HepG2 (cell line): ENCODE results near the gene FOXS1. TPM values are rescaled to one million over a fixed set of nuclear protein-coding genes. Genes with fewer than 3 reads are reported as not detected.
A peak's percentile ranks its signal among the peaks of the same experiment; 100 is the strongest.
"Not testable (repeated sequence)": the region's sequence is repeated elsewhere in the genome, so short reads cannot be mapped to it uniquely, and the experiment has no call there.

ENCODE experiments used
- ATAC-seq: fragments of 200-7000 bp; cut with Tn5 transposase; 3 replicates; pipeline ENCODE4 v1.9.1; 2020; ENCODE audit warnings: mild to moderate bottlenecking, moderate library complexity
- BruUV-seq: library from RNA; stranded (reverse); fragments of 400-500 nt; replicated peaks from 2 replicates; lab custom pipeline; 2021; lab: Mats Ljungman, UMichigan
- CTCF ChIA-PET: fragments of 300-600 bp; formaldehyde crosslinking; extraction: SDS; loops from one replicate; lab custom pipeline; 2021; ENCODE audit warnings: low total read pairs, inconsistent platforms, low intra/inter-chr PET ratio; lab: Yijun Ruan, JAX
- POLR2A ChIA-PET: fragments of 350-600 bp; sonication (Branson Sonifier 250); formaldehyde crosslinking; loops from one replicate; lab custom pipeline; 2020; ENCODE audit warnings: antibody characterized with exemption, inconsistent platforms; lab: Yijun Ruan, JAX
- DNase-seq: peaks from one replicate; pipeline ENCODE4 v3.0.0-alpha.2; 2015; ENCODE audit warnings: low spot score
- FAIRE-seq: peaks from 3 replicates; lab custom pipeline; 2011; peaks lifted over from hg19 to GRCh38; lab: Jason Lieb, UNC
- H2AFZ ChIP-seq: one replicate; pipeline ENCODE4 v1.6.1; 2011; ENCODE audit warnings: low read length, inconsistent platforms
- H3K27ac ChIP-seq: fragments of 300-600 bp; 3 replicates; pipeline ENCODE4 v1.8.0; 2011; ENCODE audit warnings: mixed run types, mild to moderate bottlenecking, mixed read lengths, low read length, inconsistent platforms; ENCODE audit not compliant: insufficient read depth; ENCODE audit errors: extremely low read length
- H3K27me3 ChIP-seq, 2 experiments: fragments of 200-600 bp in 1 of 2; 2 replicates in 1 of 2; 3 replicates in 1 of 2; pipeline versions ENCODE4 v1.6.0 to v1.8.0; 2011; ENCODE audit warnings: low read length in 2 of 2, mild to moderate bottlenecking in 2 of 2, moderate library complexity in 2 of 2, inconsistent platforms in 1 of 2; ENCODE audit not compliant: insufficient read depth in 2 of 2, control insufficient read depth in 1 of 2
- H3K36me3 ChIP-seq, 2 experiments: fragments of 200-600 bp in 1 of 2; replicated peaks in 1 of 2; 2 replicates in 1 of 2; 3 replicates in 1 of 2; pipeline versions ENCODE4 v1.5.1 to v1.8.0; 2011; ENCODE audit warnings: low read length in 2 of 2, inconsistent platforms in 1 of 2; ENCODE audit not compliant: insufficient read depth in 2 of 2, control insufficient read depth in 1 of 2
- H3K4me1 ChIP-seq: 2 replicates; pipeline ENCODE4 v1.5.1; 2012; ENCODE audit warnings: low read length, inconsistent platforms; ENCODE audit not compliant: insufficient read depth
- H3K4me2 ChIP-seq: 2 replicates; pipeline ENCODE4 v1.6.0; 2011; ENCODE audit warnings: low read depth, low read length, inconsistent platforms
- H3K4me3 ChIP-seq, 3 experiments: fragments of 200-600 bp in 1 of 3; sonication (generic), shearing (Covaris generic) in 1 of 3; replicated peaks in 1 of 3; 2 replicates each; pipeline ENCODE4 v1.5.1; 2011 to 2016; ENCODE audit warnings: low read length in 3 of 3, inconsistent platforms in 2 of 3, low read depth in 2 of 3, mild to moderate bottlenecking in 2 of 3, control low read depth in 1 of 3, mixed read lengths in 1 of 3; ENCODE audit not compliant: insufficient read depth in 1 of 3
- H3K79me2 ChIP-seq: one replicate; pipeline ENCODE4 v1.6.1; 2011; ENCODE audit warnings: low read length, inconsistent platforms; ENCODE audit not compliant: insufficient read depth
- H3K9ac ChIP-seq: 2 replicates; pipeline ENCODE4 v1.6.0; 2011; ENCODE audit warnings: mild to moderate bottlenecking, low read depth, low read length, inconsistent platforms; ENCODE audit not compliant: insufficient read depth
- H3K9me3 ChIP-seq: 2 replicates; pipeline ENCODE4 v1.5.1; 2012; ENCODE audit warnings: mild to moderate bottlenecking, low read length
- H4K20me1 ChIP-seq: 2 replicates; pipeline ENCODE4 v1.6.0; 2011; ENCODE audit warnings: inconsistent platforms, mild to moderate bottlenecking, low read length, moderate library complexity; ENCODE audit not compliant: insufficient read depth
- CEBPB ChIP-seq: IDR thresholded peaks from 2 replicates; pipeline ENCODE4 v1.6.1; 2011; ENCODE audit warnings: low read depth, low read length, improper control_type of control experiment, borderline replicate concordance
- CREM ChIP-seq, 2 experiments: sonication (generic) in 1 of 2; formaldehyde crosslinking in 1 of 2; IDR thresholded peaks; 2 replicates each; pipeline versions ENCODE4 v1.4.0 to v1.6.1; 2016 to 2020; ENCODE audit warnings: antibody characterized with exemption in 1 of 2, mild to moderate bottlenecking in 1 of 2, missing genetic modification reagents in 1 of 2
- EP300 ChIP-seq, 3 experiments: sonication (generic) in 1 of 3; formaldehyde crosslinking in 1 of 3; IDR thresholded peaks; 2 replicates each; pipeline versions ENCODE4 v1.5.1 to v1.6.1; 2011 to 2020; ENCODE audit warnings: low read depth in 2 of 3, low read length in 2 of 3, borderline replicate concordance in 1 of 3, improper control_type of control experiment in 1 of 3, mild to moderate bottlenecking in 1 of 3, missing genetic modification reagents in 1 of 3, moderate library complexity in 1 of 3
- REPIN1 ChIP-seq: sonication (generic); formaldehyde crosslinking; IDR thresholded peaks from 2 replicates; pipeline ENCODE4 v1.8.0; 2022; ENCODE audit warnings: missing genetic modification reagents, low read depth, mild to moderate bottlenecking, borderline replicate concordance
- ZNF629 ChIP-seq: sonication (generic); formaldehyde crosslinking; conservative IDR thresholded peaks from 2 replicates; pipeline ENCODE4 v1.5.0; 2020; ENCODE audit warnings: missing genetic modification reagents
- ZNF652 ChIP-seq: IDR thresholded peaks from 2 replicates; pipeline ENCODE4 v1.6.1; 2016; ENCODE audit warnings: low read depth, borderline replicate concordance
- ZNF768 ChIP-seq: sonication (generic); formaldehyde crosslinking; IDR thresholded peaks from 2 replicates; pipeline ENCODE4 v1.4.0; 2020; ENCODE audit warnings: missing genetic modification reagents
- WGBS: methylation state at CpG from one replicate; pipeline ENCODE4 v1.1.6; 2017; ENCODE audit warnings: low lambda C conversion rate; 5-methylcytosine and 5-hydroxymethylcytosine counted together
- in situ Hi-C: cut with HindIII; loops from 2 replicates; pipeline ENCODE4 v1.10.0; 2017; ENCODE audit warnings: low pct_unique_long_range_greater_than_20kb; ENCODE audit not compliant: extremely low pct_ligation_motif_present
- intact Hi-C: fragments of 100-400 bp; cut with micrococcal nuclease; formaldehyde crosslinking; loops from one replicate; pipeline ENCODE4 v1.10.0; 2022; ENCODE audit not compliant: unreplicated experiment
- polyA plus RNA-seq, 8 experiments: library from polyadenylated mRNA; depleted of rRNA in 3 of 8; stranded (reverse) in 7 of 8; unstranded in 1 of 8; fragments of >200 nt; fragmentation: Illumina TruSeq in 4 of 8; extraction: Trizol in 4 of 8; gene quantifications; 2 replicates each; pipeline versions ENCODE4 v1.2.1 to v1.2.3, GENCODE V29; 2011 to 2016; ENCODE audit warnings: low read depth in 4 of 8, missing spikeins in 1 of 8, mixed read lengths in 1 of 8; ENCODE audit not compliant: insufficient read depth in 1 of 8
- total RNA-seq, 5 experiments: library from RNA; depleted of rRNA; stranded (reverse); fragments of >200 nt; fragmentation: Illumina TruSeq; extraction: Trizol; gene quantifications; 2 replicates each; pipeline ENCODE4 v1.2.3, GENCODE V29; 2016; ENCODE audit warnings: low read depth in 1 of 5
- TF ChIP-seq, protein P1 (sequence below): sonication (generic); formaldehyde crosslinking; IDR thresholded peaks from 2 replicates; pipeline ENCODE4 v1.4.0; 2020; ENCODE audit warnings: mild to moderate bottlenecking, missing genetic modification reagents

FOXS1 gene
- total and polyA plus RNA-seq, 2 of the 13 experiments (the other 11 are each of a cell fraction or from before 2014, with no cell fraction given) = not detected

DNA sequence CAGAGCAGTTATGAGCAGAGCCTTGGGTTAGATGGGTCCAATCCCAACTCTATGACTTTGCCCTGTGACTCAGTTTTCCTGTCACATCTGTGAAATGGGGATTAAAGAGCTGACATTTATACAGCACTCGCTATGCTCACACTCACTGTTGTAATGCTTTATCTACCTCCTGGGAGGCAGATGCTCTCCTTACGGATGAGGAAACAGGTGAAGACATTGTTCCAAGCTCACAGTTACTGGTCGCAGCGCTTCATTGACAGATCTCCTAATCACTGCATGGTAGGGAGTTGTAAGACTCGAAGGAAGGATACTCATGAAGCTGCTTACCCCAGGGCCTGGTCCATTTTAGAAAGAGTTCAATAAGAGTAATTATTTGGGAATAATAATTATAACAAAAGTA lies 29.2 kb downstream of the FOXS1 start:
- no peaks in the 10 kb centered on the region for H3K36me3 ChIP-seq
- H2AFZ ChIP-seq = no peak overlapping the region
- no peak overlapping the region for H3K27ac ChIP-seq
- POLR2A ChIA-PET = no interaction called here
- no peak overlapping the region for H3K4me2 ChIP-seq
- no peak overlapping the region for H3K4me3 ChIP-seq
- in situ Hi-C loops = no loop called here
- 61% methylated on average over 5 of the region's 5 CpGs for WGBS
- DNase-seq (no peak), FAIRE-seq (no peak), ATAC-seq (no peak)
- intact Hi-C loops = no loop called here
- 0 out of 2 replicates have a peak, but pooled peaks have one; percentile 12 for TF ChIP-seq ZNF629 (CRISPR knock-in tag)
- TF ChIP-seq CREM (IDR thresholded peaks at IDR 0.05) = no peak
- no peak for TF ChIP-seq CREM (CRISPR knock-in tag; IDR thresholded peaks at IDR 0.05)
- no peaks in the 10 kb centered on the region for H4K20me1 ChIP-seq
- no peak overlapping the region for H3K9ac ChIP-seq
- H3K9me3 ChIP-seq = no peaks in the 10 kb centered on the region
- no TSS peak for BruUV-seq
- H3K79me2 ChIP-seq = no peaks in the 10 kb centered on the region
- CTCF ChIA-PET = no interaction called here
- no peaks in the 10 kb centered on the region for H3K4me1 ChIP-seq
- peaks cover 0 to 14% of the 10 kb centered on the region in 2 experiments; a peak in 3 of 5 replicates for H3K27me3 ChIP-seq

DNA sequence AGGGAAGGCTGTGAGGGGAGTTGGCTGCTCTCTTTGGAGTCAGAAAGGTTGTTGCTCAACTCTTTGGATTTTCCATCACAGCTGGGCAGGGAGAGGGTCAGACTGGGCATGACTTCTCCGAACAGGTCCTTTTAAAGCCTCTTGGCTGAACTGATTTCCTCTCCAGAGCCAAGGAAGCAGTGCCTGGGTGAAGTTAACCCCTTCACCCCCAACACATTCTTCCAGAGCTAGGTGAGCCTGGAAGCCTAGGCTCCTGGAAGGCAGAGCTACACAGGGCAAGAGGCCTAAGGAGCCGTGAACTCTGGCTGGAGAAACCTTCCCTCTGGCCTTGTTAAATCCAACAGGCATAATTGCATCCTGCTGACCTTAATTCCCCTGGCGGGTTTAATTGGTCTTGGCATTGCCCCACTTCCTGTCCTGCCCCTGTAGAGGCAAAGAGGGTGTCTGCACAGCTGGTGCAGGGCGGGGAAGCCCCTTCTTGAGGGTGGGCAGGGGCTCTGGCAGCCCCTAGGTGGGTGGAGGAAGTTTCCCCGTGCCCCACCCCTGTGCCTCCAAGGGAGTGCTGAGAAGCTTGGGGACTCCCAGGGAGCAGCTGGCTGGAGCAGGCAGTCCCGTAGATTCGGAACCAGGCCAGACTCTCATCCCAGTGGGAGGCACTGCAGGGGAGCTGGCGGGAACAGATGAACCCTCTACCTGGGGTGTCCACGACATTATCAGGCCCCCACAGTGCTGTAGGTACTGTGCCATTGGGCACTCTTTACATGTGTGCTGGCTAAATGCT lies 29.8 kb downstream of the FOXS1 start:
- intact Hi-C loops (no loop called here), in situ Hi-C loops (no loop called here)
- WGBS = 44% methylated on average over 9 of the region's 9 CpGs
- H3K4me1 ChIP-seq = no peaks in the 10 kb centered on the region
- H3K9ac ChIP-seq = no peak overlapping the region
- H3K27ac ChIP-seq = no peak overlapping the region
- ChIA-PET POLR2A (no interaction called here), CTCF (no interaction called here)
- no peak overlapping the region for H3K4me2 ChIP-seq
- DNase-seq (no peak), ATAC-seq (0 out of 3 replicates have a peak, but pooled peaks have one; percentile 12), FAIRE-seq (peak; percentile 12)
- H3K36me3 ChIP-seq = no peaks in the 10 kb centered on the region
- H3K79me2 ChIP-seq = no peaks in the 10 kb centered on the region
- no peak overlapping the region for H3K4me3 ChIP-seq
- 0 out of 2 replicates have a peak, but pooled peaks have one; percentile 28 for TF ChIP-seq ZNF768 (CRISPR knock-in tag)
- TF ChIP-seq, protein P1, sequence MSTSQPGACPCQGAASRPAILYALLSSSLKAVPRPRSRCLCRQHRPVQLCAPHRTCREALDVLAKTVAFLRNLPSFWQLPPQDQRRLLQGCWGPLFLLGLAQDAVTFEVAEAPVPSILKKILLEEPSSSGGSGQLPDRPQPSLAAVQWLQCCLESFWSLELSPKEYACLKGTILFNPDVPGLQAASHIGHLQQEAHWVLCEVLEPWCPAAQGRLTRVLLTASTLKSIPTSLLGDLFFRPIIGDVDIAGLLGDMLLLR (CRISPR knock-in tag) = 0 out of 2 replicates have a peak, but pooled peaks have one; percentile 29
- TF ChIP-seq EP300 (IDR thresholded peaks at IDR 0.05; ENCODE audit: low read depth in 2 of 2, low read length in 2 of 2) = no peak
- TF ChIP-seq EP300 (CRISPR knock-in tag; IDR thresholded peaks at IDR 0.05; ENCODE audit: borderline replicate concordance) = no peak
- TF ChIP-seq REPIN1 (CRISPR knock-in tag) = no peak
- 0 out of 2 replicates have a peak, but pooled peaks have one; percentile 23 for TF ChIP-seq CEBPB
- TF ChIP-seq ZNF652 (CRISPR knock-in tag) = peak; percentile 71
- H3K9me3 ChIP-seq = no peaks in the 10 kb centered on the region
- BruUV-seq = no TSS peak
- no peaks in the 10 kb centered on the region for H4K20me1 ChIP-seq
- peaks cover 0 to 14% of the 10 kb centered on the region in 2 experiments; a peak in 3 of 5 replicates for H3K27me3 ChIP-seq
- H2AFZ ChIP-seq = no peak overlapping the region

DNA sequence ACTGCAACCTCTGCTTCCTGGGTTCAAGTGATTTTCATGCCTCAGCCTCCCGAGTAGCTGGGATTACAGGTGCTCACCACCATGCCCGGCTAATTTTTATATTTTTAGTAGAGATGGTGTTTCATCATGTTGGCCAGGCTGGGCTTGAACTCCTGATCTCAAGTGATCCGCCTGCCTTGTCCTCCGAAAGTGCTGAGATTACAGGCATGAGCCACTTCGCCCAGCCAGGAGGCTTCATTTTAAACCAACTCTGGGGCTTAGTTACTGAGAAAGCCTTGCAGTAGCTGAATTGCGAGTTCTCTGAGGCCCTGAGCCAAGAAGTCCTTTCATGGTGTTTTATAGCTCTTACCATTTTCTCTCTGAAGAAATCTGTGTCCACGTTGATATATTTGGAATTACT lies 31.3 kb downstream of the FOXS1 start:
- H3K4me1 ChIP-seq, intact Hi-C loops, H3K4me2 ChIP-seq, in situ Hi-C loops, H3K79me2 ChIP-seq, H3K9me3 ChIP-seq, H3K27ac ChIP-seq, BruUV-seq, ATAC-seq, DNase-seq, H2AFZ ChIP-seq, H3K27me3 ChIP-seq, FAIRE-seq, H4K20me1 ChIP-seq, H3K4me3 ChIP-seq, H3K36me3 ChIP-seq, CTCF ChIA-PET, H3K9ac ChIP-seq, POLR2A ChIA-PET: not testable (repeated sequence)
- WGBS = 54% methylated on average over 7 of the region's 7 CpGs
